Osteoblast (primary cell): ENCODE results near the gene ZNF780B. TPM values are rescaled to one million over a fixed set of nuclear protein-coding genes. Genes with fewer than 3 reads are reported as not detected.

Experiments
- DNase-seq: peaks from one replicate; pipeline ENCODE4 v3.0.0; 2011; ENCODE audit warnings: low spot score, mixed read lengths; ENCODE audit not compliant: insufficient read length; ENCODE audit errors: missing footprints
- H2AFZ ChIP-seq: 2 replicates; pipeline ENCODE4 v1.6.0; 2011; ENCODE audit warnings: mild to moderate bottlenecking, low read length
- H3K27ac ChIP-seq: 2 replicates; pipeline ENCODE4 v1.5.1; 2011; ENCODE audit warnings: mild to moderate bottlenecking, low read depth, low read length, moderate library complexity
- H3K27me3 ChIP-seq: 2 replicates; pipeline ENCODE4 v1.6.0; 2012; ENCODE audit warnings: mild to moderate bottlenecking, control low read depth, inconsistent platforms, low read length, moderate library complexity; ENCODE audit not compliant: insufficient read depth
- H3K36me3 ChIP-seq: 2 replicates; pipeline ENCODE4 v1.5.1; 2011; ENCODE audit warnings: mild to moderate bottlenecking, low read length, control low read depth, moderate library complexity; ENCODE audit not compliant: insufficient read depth
- H3K4me1 ChIP-seq: 2 replicates; pipeline ENCODE4 v1.5.1; 2011; ENCODE audit warnings: mild to moderate bottlenecking, low read length, control low read depth, moderate library complexity; ENCODE audit not compliant: insufficient read depth
- H3K4me2 ChIP-seq: 2 replicates; pipeline ENCODE4 v1.6.0; 2011; ENCODE audit warnings: mild to moderate bottlenecking, low read length; ENCODE audit not compliant: insufficient read depth
- H3K4me3 ChIP-seq: fragments of 200-600 bp; sonication (generic); 3 replicates; pipeline ENCODE4 v1.5.1; 2012; ENCODE audit warnings: mild to moderate bottlenecking, low read length, inconsistent platforms; ENCODE audit not compliant: insufficient read depth
- H3K79me2 ChIP-seq: 2 replicates; pipeline ENCODE4 v1.6.0; 2012; ENCODE audit warnings: mild to moderate bottlenecking, low read length, control low read depth, inconsistent platforms; ENCODE audit not compliant: insufficient read depth
- H3K9me3 ChIP-seq: 2 replicates; pipeline ENCODE4 v1.5.1; 2011; ENCODE audit warnings: low read depth, low read length, control low read depth
- H4K20me1 ChIP-seq: 2 replicates; pipeline ENCODE4 v1.6.0; 2012; ENCODE audit warnings: mild to moderate bottlenecking, low read length, control low read depth; ENCODE audit not compliant: insufficient read depth
- CTCF ChIP-seq: IDR thresholded peaks from 2 replicates; pipeline ENCODE4 v1.5.1; 2011; ENCODE audit warnings: mild to moderate bottlenecking, low read depth, low read length, moderate library complexity; ENCODE audit errors: extremely low read depth
- total RNA-seq: library from RNA; depleted of rRNA; stranded (reverse); fragments of >200 nt; gene quantifications from 2 replicates; pipeline ENCODE4 v1.2.3, GENCODE V29; 2012

Gene ZNF780B
- total RNA-seq, 1 donor = 14.5 TPM

- peaks cover 34% of the 10 kb centered on the region for H3K9me3 ChIP-seq
- no peaks in the 10 kb centered on the region for H3K79me2 ChIP-seq
- H2AFZ ChIP-seq = no peak overlapping the region
- H3K27me3 ChIP-seq = no peaks in the 10 kb centered on the region
- H4K20me1 ChIP-seq = no peaks in the 10 kb centered on the region
- no peaks in the 10 kb centered on the region for H3K4me1 ChIP-seq
- H3K27ac ChIP-seq = no peak overlapping the region
- no peak overlapping the region for H3K4me3 ChIP-seq
- TF ChIP-seq CTCF = no peak
- no peak for DNase-seq
- no peak overlapping the region for H3K4me2 ChIP-seq
- no peaks in the 10 kb centered on the region for H3K36me3 ChIP-seq
Measured at GRCh38 chr19:40026597-40026970, 29.4 kb downstream of the ZNF780B start.

GRCh38 chr19:40025938-40026596, 30.0 kb downstream of the ZNF780B start:
- no peak overlapping the region for H3K4me3 ChIP-seq
- H2AFZ ChIP-seq = no peak overlapping the region
- DNase-seq = no peak
- no peaks in the 10 kb centered on the region for H4K20me1 ChIP-seq
- no peaks in the 10 kb centered on the region for H3K79me2 ChIP-seq
- peaks cover 32% of the 10 kb centered on the region for H3K9me3 ChIP-seq
- H3K4me2 ChIP-seq = no peak overlapping the region
- no peak for TF ChIP-seq CTCF
- H3K27ac ChIP-seq = no peak overlapping the region
- no peaks in the 10 kb centered on the region for H3K4me1 ChIP-seq
- H3K27me3 ChIP-seq = no peaks in the 10 kb centered on the region
- no peaks in the 10 kb centered on the region for H3K36me3 ChIP-seq

GRCh38 chr19:40023969-40024368, 32.1 kb downstream of the ZNF780B start:
- no peaks in the 10 kb centered on the region for H3K36me3 ChIP-seq
- no peak overlapping the region for H3K4me3 ChIP-seq
- peaks cover 26% of the 10 kb centered on the region for H3K9me3 ChIP-seq
- H3K27me3 ChIP-seq = no peaks in the 10 kb centered on the region
- H4K20me1 ChIP-seq = no peaks in the 10 kb centered on the region
- H3K4me2 ChIP-seq = no peak overlapping the region
- H3K4me1 ChIP-seq = no peaks in the 10 kb centered on the region
- H3K27ac ChIP-seq = no peak overlapping the region
- TF ChIP-seq CTCF = no peak
- H2AFZ ChIP-seq = no peak overlapping the region
- H3K79me2 ChIP-seq = no peaks in the 10 kb centered on the region
- DNase-seq = no peak

- H3K4me1 ChIP-seq = no peaks in the 10 kb centered on the region
- H4K20me1 ChIP-seq = no peaks in the 10 kb centered on the region
- no peak overlapping the region for H2AFZ ChIP-seq
- H3K4me2 ChIP-seq = no peak overlapping the region
- no peak overlapping the region for H3K4me3 ChIP-seq
- no peak overlapping the region for H3K27ac ChIP-seq
- no peak for DNase-seq
- H3K9me3 ChIP-seq = peaks cover 25% of the 10 kb centered on the region
- no peaks in the 10 kb centered on the region for H3K27me3 ChIP-seq
- H3K36me3 ChIP-seq = peaks cover 27% of the 10 kb centered on the region
- no peaks in the 10 kb centered on the region for H3K79me2 ChIP-seq
- TF ChIP-seq CTCF = no peak
Measured at GRCh38 chr19:40013991-40014390, 42.0 kb downstream of the ZNF780B start.
